GM23338 (cell line): ENCODE results near the gene MAN1A2. TPM values are rescaled to one million over a fixed set of nuclear protein-coding genes. Genes with fewer than 3 reads are reported as not detected.

Source experiments
- ATAC-seq: fragments of 200-7000 bp; cut with Tn5 transposase; 3 replicates; pipeline ENCODE4 v1.9.1; 2020
- DNase-seq: peaks from one replicate; pipeline ENCODE4 v3.0.0-alpha.2; 2015; ENCODE audit warnings: low spot score
- H2AFZ ChIP-seq: fragments of 200-600 bp; sonication (generic); 2 replicates; pipeline ENCODE4 v1.8.0; 2016; ENCODE audit warnings: antibody characterized with exemption, mild to moderate bottlenecking, moderate library complexity
- H3F3A ChIP-seq: fragments of 200-600 bp; sonication (generic); replicated peaks from 2 replicates; pipeline ENCODE4 v1.8.0; 2017; ENCODE audit warnings: antibody characterized with exemption, mixed run types, low read depth
- H3K27ac ChIP-seq: fragments of 200-600 bp; sonication (generic); 2 replicates; pipeline ENCODE4 v1.6.1; 2016; ENCODE audit warnings: low read depth
- H3K27me3 ChIP-seq: fragments of 200-600 bp; sonication (generic); 2 replicates; pipeline ENCODE4 v1.8.0; 2016; ENCODE audit warnings: mild to moderate bottlenecking, mixed run types, moderate library complexity; ENCODE audit not compliant: insufficient read depth
- H3K36me3 ChIP-seq: fragments of 200-600 bp; sonication (generic); 2 replicates; pipeline ENCODE4 v1.8.0; 2016; ENCODE audit warnings: mild to moderate bottlenecking; ENCODE audit not compliant: insufficient read depth
- H3K4me1 ChIP-seq: fragments of 200-600 bp; sonication (generic); 2 replicates; pipeline ENCODE4 v1.8.0; 2016; ENCODE audit warnings: mild to moderate bottlenecking, moderate library complexity; ENCODE audit not compliant: insufficient read depth
- H3K4me2 ChIP-seq: fragments of 200-600 bp; sonication (generic); 2 replicates; pipeline ENCODE4 v1.7.1; 2017; ENCODE audit warnings: mixed run types
- H3K4me3 ChIP-seq: fragments of 200-600 bp; sonication (generic); 2 replicates; pipeline ENCODE4 v1.6.1; 2016; ENCODE audit warnings: mixed run types
- H3K79me2 ChIP-seq: fragments of 200-600 bp; sonication (generic); replicated peaks from 2 replicates; pipeline ENCODE4 v1.8.0; 2017; ENCODE audit warnings: mild to moderate bottlenecking; ENCODE audit not compliant: insufficient read depth
- H3K9me2 ChIP-seq: fragments of 200-600 bp; sonication (generic); 2 replicates; pipeline ENCODE4 v1.8.0; 2017; ENCODE audit not compliant: insufficient read depth
- H4K20me1 ChIP-seq: fragments of 200-600 bp; sonication (generic); replicated peaks from 2 replicates; pipeline ENCODE4 v1.8.0; 2017; ENCODE audit warnings: mild to moderate bottlenecking; ENCODE audit not compliant: insufficient read depth
- H3K27ac Mint-ChIP-seq: 2 replicates; pipeline ENCODE4 v1.8.0; 2020; ENCODE audit warnings: inconsistent platforms, mild to moderate bottlenecking, moderate library complexity, mixed read lengths
- H3K27me3 Mint-ChIP-seq: 3 replicates; pipeline ENCODE4 v1.8.0; 2022; ENCODE audit warnings: low read depth, mild to moderate bottlenecking, moderate library complexity, mixed read lengths, inconsistent platforms; ENCODE audit not compliant: insufficient read depth, poor library complexity
- H3K36me3 Mint-ChIP-seq: 3 replicates; pipeline ENCODE4 v1.8.0; 2021; ENCODE audit warnings: low read depth, mild to moderate bottlenecking, inconsistent platforms, moderate library complexity, mixed read lengths
- H3K4me1 Mint-ChIP-seq: 3 replicates; pipeline ENCODE4 v1.8.0; 2020; ENCODE audit warnings: mild to moderate bottlenecking, inconsistent platforms, mixed read lengths
- H3K4me3 Mint-ChIP-seq: 3 replicates; pipeline ENCODE4 v1.8.0; 2021; ENCODE audit warnings: moderate library complexity, mild to moderate bottlenecking, inconsistent platforms, mixed read lengths
- H3K9me3 Mint-ChIP-seq: 3 replicates; pipeline ENCODE4 v1.8.0; 2020; ENCODE audit warnings: moderate library complexity, mild to moderate bottlenecking, inconsistent platforms, mixed read lengths
- CREB1 ChIP-seq: fragments of 250-450 bp; sonication (Bioruptor Pico); IDR thresholded peaks from 2 replicates; pipeline ENCODE4 v1.5.0; 2020; ENCODE audit warnings: low read depth, mild to moderate bottlenecking, moderate library complexity
- EZH2 ChIP-seq: fragments of 200-600 bp; sonication (generic); IDR thresholded peaks from one replicate; pipeline ENCODE4 v1.8.0; 2017; ENCODE audit warnings: antibody characterized with exemption, mild to moderate bottlenecking, low read depth; ENCODE audit not compliant: unreplicated experiment
- EZH2phosphoT487 ChIP-seq: fragments of 200-600 bp; sonication (generic); IDR thresholded peaks from one replicate; pipeline ENCODE4 v1.8.1; 2018; ENCODE audit warnings: antibody characterized with exemption; ENCODE audit not compliant: unreplicated experiment
- JUNB ChIP-seq: IDR thresholded peaks from one replicate; pipeline ENCODE4 v1.6.1; 2016; ENCODE audit warnings: antibody characterized with exemption; ENCODE audit not compliant: unreplicated experiment
- NANOG ChIP-seq: IDR thresholded peaks from 2 replicates; pipeline ENCODE4 v1.6.1; 2016; ENCODE audit warnings: antibody characterized with exemption, borderline replicate concordance
- POLR2AphosphoS5 ChIP-seq: IDR thresholded peaks from 2 replicates; pipeline ENCODE4 v1.6.1; 2016; ENCODE audit warnings: antibody characterized with exemption, low read depth
- REST ChIP-seq: IDR thresholded peaks from one replicate; pipeline ENCODE4 v1.6.1; 2018; ENCODE audit warnings: antibody characterized with exemption; ENCODE audit not compliant: unreplicated experiment
- STAT1 ChIP-seq: IDR thresholded peaks from one replicate; pipeline ENCODE4 v1.6.1; 2016; ENCODE audit warnings: antibody characterized with exemption; ENCODE audit not compliant: unreplicated experiment
- ZNF114 ChIP-seq: fragments of 250-450 bp; sonication (Bioruptor Pico); IDR thresholded peaks from 2 replicates; pipeline ENCODE4 v1.5.0; 2020; ENCODE audit warnings: mild to moderate bottlenecking, moderate library complexity
- ZNF331 ChIP-seq: fragments of 250-450 bp; sonication (Bioruptor Pico); IDR thresholded peaks from 2 replicates; pipeline ENCODE4 v1.5.0; 2020; ENCODE audit warnings: low read depth, mild to moderate bottlenecking, moderate library complexity
- polyA plus RNA-seq: library from polyadenylated mRNA; unstranded; fragments of >200 nt; fragmentation: Nextera tagmentation; extraction: Ambion mirVana; gene quantifications from 2 replicates; pipeline ENCODE4 v1.2.1, GENCODE V29; 2016
- total RNA-seq: library from RNA; depleted of rRNA; stranded (reverse); fragments of >200 nt; shearing (Covaris generic); gene quantifications from 2 replicates; pipeline ENCODE4 v1.2.3, GENCODE V29; 2014
- TF ChIP-seq, protein P1 (sequence below): IDR thresholded peaks from 2 replicates; pipeline ENCODE4 v1.6.1; 2016; ENCODE audit warnings: antibody characterized with exemption
- TF ChIP-seq, protein P2 (sequence below): fragments of 250-450 bp; sonication (Bioruptor Pico); IDR thresholded peaks from 2 replicates; pipeline ENCODE4 v1.5.0; 2020; ENCODE audit warnings: mild to moderate bottlenecking, moderate library complexity
- TF ChIP-seq, protein P3 (sequence below), 2 experiments: fragments of 200-600 bp in 1 of 2; sonication (generic) in 1 of 2; conservative IDR thresholded peaks; 2 replicates each; pipeline versions ENCODE4 v1.5.1 to v1.6.1; 2016 to 2017; ENCODE audit warnings: antibody characterized with exemption in 2 of 2, low read depth in 2 of 2, mild to moderate bottlenecking in 2 of 2, moderate library complexity in 1 of 2

MAN1A2 gene
- total and polyA plus RNA-seq, 2 experiments from 2014 or later: 18.6 to 22.2 TPM

DNA sequence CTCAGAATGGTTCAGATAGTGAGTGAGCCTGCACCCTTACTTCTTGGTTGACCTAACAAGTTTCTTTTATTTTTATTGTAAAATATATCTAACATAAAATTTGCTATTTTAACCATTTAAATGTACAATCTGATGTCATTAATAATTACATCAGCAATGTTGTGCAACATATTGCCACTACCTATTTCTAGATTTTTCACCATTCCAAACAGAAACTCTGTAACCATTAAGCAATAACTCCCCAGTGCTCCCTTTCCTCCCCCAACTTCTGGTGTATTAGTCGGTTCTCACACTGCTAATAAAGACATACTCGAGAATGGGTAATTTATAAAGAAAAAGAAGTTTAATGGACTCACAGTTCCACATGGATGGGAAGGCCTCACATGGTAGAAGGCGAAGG, 162.4 kb downstream of the MAN1A2 start:
- 0 out of 3 replicates have a peak, but pooled peaks cover 3% of the 10 kb centered on the region for H3K4me1 Mint-ChIP-seq
- H3K36me3 Mint-ChIP-seq: no peaks in the 10 kb centered on the region
- Histone ChIP-seq H3F3A (no peaks in the 10 kb centered on the region), H3K4me1 (no peaks in the 10 kb centered on the region), H3K27me3 (no peaks in the 10 kb centered on the region), H3K4me3 (no peak overlapping the region), H3K79me2 (no peaks in the 10 kb centered on the region), H4K20me1 (no peaks in the 10 kb centered on the region), H3K27ac (no peak overlapping the region), H2AFZ (no peak overlapping the region), H3K9me2 (no peaks in the 10 kb centered on the region), H3K36me3 (0 out of 2 replicates have a peak, but pooled peaks cover 2% of the 10 kb centered on the region), H3K4me2 (no peak overlapping the region)
- no peak for DNase-seq
- ATAC-seq: no peak
- H3K9me3 Mint-ChIP-seq: no peaks in the 10 kb centered on the region
- no peak overlapping the region for H3K27ac Mint-ChIP-seq
- H3K4me3 Mint-ChIP-seq: no peak overlapping the region
- TF ChIP-seq POLR2AphosphoS5 (no peak), ZNF114 (CRISPR knock-in tag) (no peak), EZH2phosphoT487 (no peak), EZH2 (no peak), REST (no peak), CREB1 (CRISPR knock-in tag) (no peak), STAT1 (no peak), NANOG (no peak), ZNF331 (CRISPR knock-in tag) (no peak), JUNB (no peak)
- TF ChIP-seq, protein P1, sequence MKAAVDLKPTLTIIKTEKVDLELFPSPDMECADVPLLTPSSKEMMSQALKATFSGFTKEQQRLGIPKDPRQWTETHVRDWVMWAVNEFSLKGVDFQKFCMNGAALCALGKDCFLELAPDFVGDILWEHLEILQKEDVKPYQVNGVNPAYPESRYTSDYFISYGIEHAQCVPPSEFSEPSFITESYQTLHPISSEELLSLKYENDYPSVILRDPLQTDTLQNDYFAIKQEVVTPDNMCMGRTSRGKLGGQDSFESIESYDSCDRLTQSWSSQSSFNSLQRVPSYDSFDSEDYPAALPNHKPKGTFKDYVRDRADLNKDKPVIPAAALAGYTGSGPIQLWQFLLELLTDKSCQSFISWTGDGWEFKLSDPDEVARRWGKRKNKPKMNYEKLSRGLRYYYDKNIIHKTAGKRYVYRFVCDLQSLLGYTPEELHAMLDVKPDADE: no peak
- TF ChIP-seq, protein P2, sequence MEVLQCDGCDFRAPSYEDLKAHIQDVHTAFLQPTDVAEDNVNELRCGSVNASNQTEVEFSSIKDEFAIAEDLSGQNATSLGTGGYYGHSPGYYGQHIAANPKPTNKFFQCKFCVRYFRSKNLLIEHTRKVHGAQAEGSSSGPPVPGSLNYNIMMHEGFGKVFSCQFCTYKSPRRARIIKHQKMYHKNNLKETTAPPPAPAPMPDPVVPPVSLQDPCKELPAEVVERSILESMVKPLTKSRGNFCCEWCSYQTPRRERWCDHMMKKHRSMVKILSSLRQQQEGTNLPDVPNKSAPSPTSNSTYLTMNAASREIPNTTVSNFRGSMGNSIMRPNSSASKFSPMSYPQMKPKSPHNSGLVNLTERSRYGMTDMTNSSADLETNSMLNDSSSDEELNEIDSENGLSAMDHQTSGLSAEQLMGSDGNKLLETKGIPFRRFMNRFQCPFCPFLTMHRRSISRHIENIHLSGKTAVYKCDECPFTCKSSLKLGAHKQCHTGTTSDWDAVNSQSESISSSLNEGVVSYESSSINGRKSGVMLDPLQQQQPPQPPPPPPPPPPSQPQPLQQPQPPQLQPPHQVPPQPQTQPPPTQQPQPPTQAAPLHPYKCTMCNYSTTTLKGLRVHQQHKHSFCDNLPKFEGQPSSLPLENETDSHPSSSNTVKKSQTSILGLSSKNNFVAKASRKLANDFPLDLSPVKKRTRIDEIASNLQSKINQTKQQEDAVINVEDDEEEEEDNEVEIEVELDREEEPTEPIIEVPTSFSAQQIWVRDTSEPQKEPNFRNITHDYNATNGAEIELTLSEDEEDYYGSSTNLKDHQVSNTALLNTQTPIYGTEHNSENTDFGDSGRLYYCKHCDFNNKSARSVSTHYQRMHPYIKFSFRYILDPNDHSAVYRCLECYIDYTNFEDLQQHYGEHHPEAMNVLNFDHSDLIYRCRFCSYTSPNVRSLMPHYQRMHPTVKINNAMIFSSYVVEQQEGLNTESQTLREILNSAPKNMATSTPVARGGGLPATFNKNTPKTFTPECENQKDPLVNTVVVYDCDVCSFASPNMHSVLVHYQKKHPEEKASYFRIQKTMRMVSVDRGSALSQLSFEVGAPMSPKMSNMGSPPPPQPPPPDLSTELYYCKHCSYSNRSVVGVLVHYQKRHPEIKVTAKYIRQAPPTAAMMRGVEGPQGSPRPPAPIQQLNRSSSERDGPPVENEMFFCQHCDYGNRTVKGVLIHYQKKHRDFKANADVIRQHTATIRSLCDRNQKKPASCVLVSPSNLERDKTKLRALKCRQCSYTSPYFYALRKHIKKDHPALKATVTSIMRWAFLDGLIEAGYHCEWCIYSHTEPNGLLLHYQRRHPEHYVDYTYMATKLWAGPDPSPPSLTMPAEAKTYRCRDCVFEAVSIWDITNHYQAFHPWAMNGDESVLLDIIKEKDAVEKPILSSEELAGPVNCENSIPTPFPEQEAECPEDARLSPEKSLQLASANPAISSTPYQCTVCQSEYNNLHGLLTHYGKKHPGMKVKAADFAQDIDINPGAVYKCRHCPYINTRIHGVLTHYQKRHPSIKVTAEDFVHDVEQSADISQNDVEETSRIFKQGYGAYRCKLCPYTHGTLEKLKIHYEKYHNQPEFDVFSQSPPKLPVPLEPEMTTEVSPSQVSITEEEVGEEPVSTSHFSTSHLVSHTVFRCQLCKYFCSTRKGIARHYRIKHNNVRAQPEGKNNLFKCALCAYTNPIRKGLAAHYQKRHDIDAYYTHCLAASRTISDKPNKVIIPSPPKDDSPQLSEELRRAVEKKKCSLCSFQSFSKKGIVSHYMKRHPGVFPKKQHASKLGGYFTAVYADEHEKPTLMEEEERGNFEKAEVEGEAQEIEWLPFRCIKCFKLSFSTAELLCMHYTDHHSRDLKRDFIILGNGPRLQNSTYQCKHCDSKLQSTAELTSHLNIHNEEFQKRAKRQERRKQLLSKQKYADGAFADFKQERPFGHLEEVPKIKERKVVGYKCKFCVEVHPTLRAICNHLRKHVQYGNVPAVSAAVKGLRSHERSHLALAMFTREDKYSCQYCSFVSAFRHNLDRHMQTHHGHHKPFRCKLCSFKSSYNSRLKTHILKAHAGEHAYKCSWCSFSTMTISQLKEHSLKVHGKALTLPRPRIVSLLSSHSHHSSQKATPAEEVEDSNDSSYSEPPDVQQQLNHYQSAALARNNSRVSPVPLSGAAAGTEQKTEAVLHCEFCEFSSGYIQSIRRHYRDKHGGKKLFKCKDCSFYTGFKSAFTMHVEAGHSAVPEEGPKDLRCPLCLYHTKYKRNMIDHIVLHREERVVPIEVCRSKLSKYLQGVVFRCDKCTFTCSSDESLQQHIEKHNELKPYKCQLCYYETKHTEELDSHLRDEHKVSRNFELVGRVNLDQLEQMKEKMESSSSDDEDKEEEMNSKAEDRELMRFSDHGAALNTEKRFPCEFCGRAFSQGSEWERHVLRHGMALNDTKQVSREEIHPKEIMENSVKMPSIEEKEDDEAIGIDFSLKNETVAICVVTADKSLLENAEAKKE: no peak
- TF ChIP-seq, protein P3, sequence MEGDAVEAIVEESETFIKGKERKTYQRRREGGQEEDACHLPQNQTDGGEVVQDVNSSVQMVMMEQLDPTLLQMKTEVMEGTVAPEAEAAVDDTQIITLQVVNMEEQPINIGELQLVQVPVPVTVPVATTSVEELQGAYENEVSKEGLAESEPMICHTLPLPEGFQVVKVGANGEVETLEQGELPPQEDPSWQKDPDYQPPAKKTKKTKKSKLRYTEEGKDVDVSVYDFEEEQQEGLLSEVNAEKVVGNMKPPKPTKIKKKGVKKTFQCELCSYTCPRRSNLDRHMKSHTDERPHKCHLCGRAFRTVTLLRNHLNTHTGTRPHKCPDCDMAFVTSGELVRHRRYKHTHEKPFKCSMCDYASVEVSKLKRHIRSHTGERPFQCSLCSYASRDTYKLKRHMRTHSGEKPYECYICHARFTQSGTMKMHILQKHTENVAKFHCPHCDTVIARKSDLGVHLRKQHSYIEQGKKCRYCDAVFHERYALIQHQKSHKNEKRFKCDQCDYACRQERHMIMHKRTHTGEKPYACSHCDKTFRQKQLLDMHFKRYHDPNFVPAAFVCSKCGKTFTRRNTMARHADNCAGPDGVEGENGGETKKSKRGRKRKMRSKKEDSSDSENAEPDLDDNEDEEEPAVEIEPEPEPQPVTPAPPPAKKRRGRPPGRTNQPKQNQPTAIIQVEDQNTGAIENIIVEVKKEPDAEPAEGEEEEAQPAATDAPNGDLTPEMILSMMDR (conservative IDR thresholded peaks at IDR 0.05; ENCODE audit: low read depth in 2 of 2): no peak
- no peaks in the 10 kb centered on the region for H3K27me3 Mint-ChIP-seq
